Ovary (tissue), 9 donors: ENCODE measurements around the gene PHF21A. TPM values are rescaled to one million over a fixed set of nuclear protein-coding genes. Genes with fewer than 3 reads are reported as not detected.

Experiments
- DNase-seq, 5 donors: peaks; one replicate each; pipeline ENCODE4 v3.0.0-alpha.2; 2019 to 2020
- H3K27ac ChIP-seq, 2 donors: fragments of 200-600 bp; one replicate each; pipeline versions ENCODE4 v1.5.1 to v1.8.0; 2019 to 2022
- H3K27me3 ChIP-seq: fragments of 200-600 bp; one replicate; pipeline ENCODE4 v1.8.0; 2022
- H3K36me3 ChIP-seq: fragments of 200-600 bp; sonication (generic); one replicate; pipeline ENCODE4 v1.5.1; 2019
- H3K4me1 ChIP-seq: one replicate; pipeline ENCODE4 v1.8.1; 2013; ENCODE audit warnings: mild to moderate bottlenecking, moderate library complexity; ENCODE audit not compliant: insufficient read depth
- H3K4me3 ChIP-seq: fragments of 200-600 bp; sonication (generic); one replicate; pipeline ENCODE4 v1.5.1; 2017
- H3K9me3 ChIP-seq, 2 donors: fragments of 200-600 bp in 1 of 2; sonication (generic) in 1 of 2; one replicate each; pipeline versions ENCODE4 v1.5.1 to v1.8.1; 2013 to 2019; ENCODE audit warnings: mild to moderate bottlenecking in 1 of 2, moderate library complexity in 1 of 2
- EP300 ChIP-seq: sonication (generic); formaldehyde crosslinking; IDR thresholded peaks from one replicate; pipeline ENCODE4 v1.6.1; 2017; ENCODE audit warnings: antibody characterized with exemption
- POLR2A ChIP-seq: fragments of 450-650 bp; IDR thresholded peaks from one replicate; pipeline ENCODE4 v1.6.1; 2017; ENCODE audit warnings: antibody characterized with exemption, mild to moderate bottlenecking, moderate library complexity
- WGBS, 3 donors: extraction: QIAGEN DNeasy Blood & Tissue Kit in 1 of 3; methylation state at CpG; one replicate each; pipeline versions ENCODE4 v1.1.5 to v1.1.7; 2013 to 2017; 5-methylcytosine and 5-hydroxymethylcytosine counted together
- intact Hi-C, 4 donors: fragments of 100-400 bp; cut with DNase I; formaldehyde crosslinking; loops; one replicate each; pipeline versions ENCODE4 v1.11.0 to v1.15.1; 2022 to 2023
- polyA plus RNA-seq, 2 donors: library from polyadenylated mRNA; stranded (reverse); fragments of 200-250 nt in 1 of 2; fragments of 350-450 nt in 1 of 2; fragmentation: Illumina TruSeq in 1 of 2; extraction: RNeasy Lipid Tissue Mini Kit (QIAGEN cat#74804) in 1 of 2; gene quantifications; one replicate each; pipeline ENCODE4 v1.2.3, GENCODE V29; 2013 to 2014
- total RNA-seq, 7 donors: library from RNA; depleted of rRNA in 2 of 7; stranded (reverse); fragments of >200 nt in 2 of 7; fragmentation: NEBNext Ultra II Directional in 3 of 7; extraction: Animal tissue kit (Norgen Biotek cat#: 25700) in 3 of 7; gene quantifications; one replicate each; pipeline versions ENCODE4 v1.1.0 to v1.2.4, GENCODE V29; 2016 to 2023
- TF ChIP-seq, protein P1 (sequence below), 3 donors: fragments of 450-650 bp in 2 of 3; fragments of 200-600 bp in 1 of 3; IDR thresholded peaks; one replicate each; pipeline versions ENCODE4 v1.5.1 to v1.8.0; 2016 to 2022; ENCODE audit warnings: antibody characterized with exemption in 3 of 3, mild to moderate bottlenecking in 1 of 3
- donor health status: DM: no; HTN: no; CAD: no; lungs with moderate emphysema.
- donor health status: DM: no; HTN: no; CAD: no.
- donor health status: Bipolar disorder and iron deficiency.
- donor health status: DM: yes; HTN: yes; CAD: no.
- donor health status: DM: no; HTN: no; CAD: no.
- donor health status: DM: yes; HTN: yes; CAD: no.

The PHF21A gene
- total and polyA plus RNA-seq, 9 donors, result 20.6 to 76.0 (median 58.2) TPM

DNA sequence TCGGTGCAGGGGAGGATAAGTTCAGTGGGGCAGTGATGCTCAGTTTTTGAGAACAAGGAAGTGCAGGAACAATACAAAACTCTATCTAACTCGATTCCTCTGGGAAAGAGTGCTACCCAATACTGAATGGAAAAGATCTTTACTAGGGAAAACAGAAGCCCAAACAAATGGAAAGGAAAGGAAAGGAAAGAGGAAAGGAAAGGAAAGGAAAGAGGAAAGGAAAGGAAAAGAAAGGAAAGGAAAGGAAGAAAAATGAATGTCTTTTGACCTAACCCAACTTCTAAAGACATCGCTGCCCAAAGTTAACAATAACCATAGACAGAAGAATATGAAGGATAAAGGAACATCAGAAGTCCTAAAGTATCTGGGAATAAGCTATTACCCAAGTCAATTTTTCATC, 41.6 kb downstream of the PHF21A start:
- WGBS, 3 donors, result 90 to 95% (median 92%) methylated on average over 3 of the region's 3 CpGs
- intact Hi-C loops, result no loop called here
- H3K9me3 ChIP-seq, result no peaks in the 10 kb centered on the region
- no peak overlapping the region for H3K4me3 ChIP-seq
- no peaks in the 10 kb centered on the region for H3K36me3 ChIP-seq
- TF ChIP-seq EP300 (no peak), POLR2A (no peak)
- TF ChIP-seq, protein P1, sequence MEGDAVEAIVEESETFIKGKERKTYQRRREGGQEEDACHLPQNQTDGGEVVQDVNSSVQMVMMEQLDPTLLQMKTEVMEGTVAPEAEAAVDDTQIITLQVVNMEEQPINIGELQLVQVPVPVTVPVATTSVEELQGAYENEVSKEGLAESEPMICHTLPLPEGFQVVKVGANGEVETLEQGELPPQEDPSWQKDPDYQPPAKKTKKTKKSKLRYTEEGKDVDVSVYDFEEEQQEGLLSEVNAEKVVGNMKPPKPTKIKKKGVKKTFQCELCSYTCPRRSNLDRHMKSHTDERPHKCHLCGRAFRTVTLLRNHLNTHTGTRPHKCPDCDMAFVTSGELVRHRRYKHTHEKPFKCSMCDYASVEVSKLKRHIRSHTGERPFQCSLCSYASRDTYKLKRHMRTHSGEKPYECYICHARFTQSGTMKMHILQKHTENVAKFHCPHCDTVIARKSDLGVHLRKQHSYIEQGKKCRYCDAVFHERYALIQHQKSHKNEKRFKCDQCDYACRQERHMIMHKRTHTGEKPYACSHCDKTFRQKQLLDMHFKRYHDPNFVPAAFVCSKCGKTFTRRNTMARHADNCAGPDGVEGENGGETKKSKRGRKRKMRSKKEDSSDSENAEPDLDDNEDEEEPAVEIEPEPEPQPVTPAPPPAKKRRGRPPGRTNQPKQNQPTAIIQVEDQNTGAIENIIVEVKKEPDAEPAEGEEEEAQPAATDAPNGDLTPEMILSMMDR (IDR thresholded peaks at IDR 0.05), result no peak
- H3K27me3 ChIP-seq, result no peaks in the 10 kb centered on the region
- H3K27ac ChIP-seq, result no peak overlapping the region
- no peaks in the 10 kb centered on the region for H3K4me1 ChIP-seq
- no peak for DNase-seq

DNA sequence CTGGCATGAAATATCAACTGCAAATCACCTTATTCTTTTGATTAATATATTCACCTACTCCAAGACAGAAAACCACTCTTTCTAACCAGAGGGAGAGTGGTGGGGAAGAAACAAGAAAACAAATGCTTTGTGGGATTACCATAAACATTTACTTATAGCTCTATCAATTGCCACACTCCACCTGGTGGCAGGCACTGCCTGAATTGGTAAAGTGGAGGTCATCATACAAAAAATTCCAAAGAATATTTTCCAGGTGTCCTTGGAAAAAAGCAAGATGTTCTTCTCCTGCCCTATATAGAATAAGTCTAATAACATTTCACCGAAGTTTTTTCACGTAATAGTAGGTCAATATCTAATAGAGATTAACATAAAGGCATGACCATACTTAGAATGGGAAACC, 45.3 kb downstream of the PHF21A start:
- 89 to 93% (median 92%) methylated on average over 2 of the region's 2 CpGs for WGBS, 3 donors
- no peak overlapping the region for H3K27ac ChIP-seq
- intact Hi-C loops, result no loop called here

DNA sequence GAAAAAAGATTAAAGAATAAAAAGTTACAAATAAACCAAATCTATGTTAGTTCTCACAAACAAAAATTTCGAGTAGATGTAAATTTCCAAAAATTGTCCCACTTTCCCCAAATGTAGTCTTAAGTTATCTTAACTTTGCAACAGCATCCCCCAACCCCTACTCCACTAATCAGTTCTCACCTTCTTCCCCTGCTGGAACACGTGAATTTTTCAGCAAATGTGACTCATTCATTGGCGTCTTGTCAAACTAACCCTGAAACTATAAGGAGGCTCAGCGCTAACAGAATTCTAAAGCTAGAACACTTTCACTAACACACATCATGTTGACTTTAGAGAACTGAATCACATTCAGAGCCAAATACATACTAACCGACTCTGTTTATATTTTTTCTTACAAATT, 46.1 kb downstream of the PHF21A start:
- Histone ChIP-seq H3K36me3 (no peaks in the 10 kb centered on the region), H3K9me3 (no peaks in the 10 kb centered on the region), H3K27ac (no peak overlapping the region), H3K4me1 (peaks cover 3% of the 10 kb centered on the region), H3K27me3 (no peaks in the 10 kb centered on the region), H3K4me3 (no peak overlapping the region)
- intact Hi-C loops, result no loop called here
- DNase-seq, result no peak
- TF ChIP-seq POLR2A (no peak), EP300 (no peak)
- TF ChIP-seq, protein P1 (IDR thresholded peaks at IDR 0.05), result no peak
- 12 to 16% (median 14%) methylated on average over 5 of the region's 5 CpGs for WGBS, 3 donors

More for the DNA sequence above, 45.3 kb downstream of the PHF21A start:
- Histone ChIP-seq H3K4me1 (peaks cover 3% of the 10 kb centered on the region), H3K27me3 (no peaks in the 10 kb centered on the region), H3K36me3 (no peaks in the 10 kb centered on the region), H3K4me3 (no peak overlapping the region), H3K9me3 (no peaks in the 10 kb centered on the region)
- DNase-seq, result no peak
- TF ChIP-seq EP300 (no peak), POLR2A (no peak)
- TF ChIP-seq, protein P1 (IDR thresholded peaks at IDR 0.05), result no peak

DNA sequence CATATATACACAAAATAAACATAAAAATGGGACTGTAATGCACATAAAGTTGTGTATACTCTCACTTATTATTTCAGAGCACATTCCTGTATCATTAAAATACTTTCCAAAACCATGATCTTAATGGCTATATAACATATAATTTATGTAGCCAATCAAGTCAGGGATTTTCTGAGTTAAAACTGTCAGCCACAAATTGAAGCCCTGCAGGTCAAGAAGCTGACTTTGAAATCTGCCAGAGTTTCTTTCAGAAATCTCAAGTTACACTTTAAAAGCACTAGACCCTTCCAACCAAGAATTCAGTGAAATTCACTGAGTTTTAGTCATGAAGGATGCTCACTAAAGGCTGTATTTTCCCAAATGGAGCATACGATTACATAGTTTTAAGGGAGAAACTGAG, 47.6 kb downstream of the PHF21A start:
- H3K27ac ChIP-seq, result no peak overlapping the region
- 95 to 100% (median 97%) methylated on average over 1 of the region's 1 CpG for WGBS, 3 donors
- H3K9me3 ChIP-seq, result no peaks in the 10 kb centered on the region
- intact Hi-C loops, result no loop called here
- no peak overlapping the region for H3K4me3 ChIP-seq
- no peaks in the 10 kb centered on the region for H3K36me3 ChIP-seq
- no peaks in the 10 kb centered on the region for H3K27me3 ChIP-seq
- TF ChIP-seq POLR2A (no peak), EP300 (no peak)
- TF ChIP-seq, protein P1 (IDR thresholded peaks at IDR 0.05), result no peak
- DNase-seq, result no peak
- H3K4me1 ChIP-seq, result peaks cover 3% of the 10 kb centered on the region
